DND-41 (cell line): Measurements from ENCODE around the gene HABP4.

Experiments
- CTCF ChIP-seq: IDR thresholded peaks from 2 replicates; pipeline ENCODE4 v1.5.1; 2012; ENCODE audit warnings: borderline replicate concordance, low read length, moderate library complexity, mild to moderate bottlenecking; ENCODE audit not compliant: poor library complexity, severe bottlenecking; ENCODE audit errors: extremely low read depth
- EZH2 ChIP-seq: IDR thresholded peaks from 3 replicates; pipeline ENCODE4 v1.6.1; 2012; ENCODE audit warnings: borderline replicate concordance, low read depth, mild to moderate bottlenecking, moderate library complexity, low read length, inconsistent platforms; ENCODE audit not compliant: severe bottlenecking

GRCh38 chr9:96436456-96437126 is 13.4 kb upstream of the HABP4 start:
- no peak for TF ChIP-seq EZH2
- no peak for TF ChIP-seq CTCF
